Measurements from ENCODE around the gene TBC1D4. TPM values are rescaled to one million over a fixed set of nuclear protein-coding genes. Genes with fewer than 3 reads are reported as not detected.

Gene TBC1D4
- total RNA-seq, 2 donors from 2014 or later, result 64.3 to 162 TPM

DNA sequence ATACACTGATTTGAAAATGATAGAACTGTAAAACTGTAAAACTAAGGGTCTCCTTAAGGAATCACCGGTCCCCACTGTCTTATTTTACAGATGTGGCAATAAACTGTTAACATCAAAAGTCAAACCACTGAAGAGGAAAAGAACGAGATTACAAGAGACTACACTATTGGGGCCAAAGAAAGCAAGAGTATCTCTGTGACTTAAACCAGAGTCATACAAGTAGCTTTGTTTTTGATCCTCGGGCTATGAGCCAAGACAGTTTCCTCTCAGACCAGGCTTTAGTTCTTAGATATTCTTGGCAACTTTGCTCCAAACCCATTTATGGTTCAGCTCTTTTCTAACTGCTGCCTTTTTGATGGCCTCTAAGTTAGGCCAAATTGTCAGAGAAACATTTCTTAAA, 113.8 kb downstream of the TBC1D4 start:
- Histone ChIP-seq H3K4me1 (peaks cover 0 to 68% of the 10 kb centered on the region in 2 donors), H3K4me3 (no peak overlapping the region), H3K9me3 (no peaks in the 10 kb centered on the region), H3K36me3 (no peaks in the 10 kb centered on the region), H3K27ac (peak overlapping the region; percentile 70 to 85), H3K27me3 (no peaks in the 10 kb centered on the region)
- DNase-seq (ENCODE audit: low spot score), result no peak
- TF ChIP-seq, protein P1, sequence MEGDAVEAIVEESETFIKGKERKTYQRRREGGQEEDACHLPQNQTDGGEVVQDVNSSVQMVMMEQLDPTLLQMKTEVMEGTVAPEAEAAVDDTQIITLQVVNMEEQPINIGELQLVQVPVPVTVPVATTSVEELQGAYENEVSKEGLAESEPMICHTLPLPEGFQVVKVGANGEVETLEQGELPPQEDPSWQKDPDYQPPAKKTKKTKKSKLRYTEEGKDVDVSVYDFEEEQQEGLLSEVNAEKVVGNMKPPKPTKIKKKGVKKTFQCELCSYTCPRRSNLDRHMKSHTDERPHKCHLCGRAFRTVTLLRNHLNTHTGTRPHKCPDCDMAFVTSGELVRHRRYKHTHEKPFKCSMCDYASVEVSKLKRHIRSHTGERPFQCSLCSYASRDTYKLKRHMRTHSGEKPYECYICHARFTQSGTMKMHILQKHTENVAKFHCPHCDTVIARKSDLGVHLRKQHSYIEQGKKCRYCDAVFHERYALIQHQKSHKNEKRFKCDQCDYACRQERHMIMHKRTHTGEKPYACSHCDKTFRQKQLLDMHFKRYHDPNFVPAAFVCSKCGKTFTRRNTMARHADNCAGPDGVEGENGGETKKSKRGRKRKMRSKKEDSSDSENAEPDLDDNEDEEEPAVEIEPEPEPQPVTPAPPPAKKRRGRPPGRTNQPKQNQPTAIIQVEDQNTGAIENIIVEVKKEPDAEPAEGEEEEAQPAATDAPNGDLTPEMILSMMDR (IDR thresholded peaks at IDR 0.05), result no peak

DNA sequence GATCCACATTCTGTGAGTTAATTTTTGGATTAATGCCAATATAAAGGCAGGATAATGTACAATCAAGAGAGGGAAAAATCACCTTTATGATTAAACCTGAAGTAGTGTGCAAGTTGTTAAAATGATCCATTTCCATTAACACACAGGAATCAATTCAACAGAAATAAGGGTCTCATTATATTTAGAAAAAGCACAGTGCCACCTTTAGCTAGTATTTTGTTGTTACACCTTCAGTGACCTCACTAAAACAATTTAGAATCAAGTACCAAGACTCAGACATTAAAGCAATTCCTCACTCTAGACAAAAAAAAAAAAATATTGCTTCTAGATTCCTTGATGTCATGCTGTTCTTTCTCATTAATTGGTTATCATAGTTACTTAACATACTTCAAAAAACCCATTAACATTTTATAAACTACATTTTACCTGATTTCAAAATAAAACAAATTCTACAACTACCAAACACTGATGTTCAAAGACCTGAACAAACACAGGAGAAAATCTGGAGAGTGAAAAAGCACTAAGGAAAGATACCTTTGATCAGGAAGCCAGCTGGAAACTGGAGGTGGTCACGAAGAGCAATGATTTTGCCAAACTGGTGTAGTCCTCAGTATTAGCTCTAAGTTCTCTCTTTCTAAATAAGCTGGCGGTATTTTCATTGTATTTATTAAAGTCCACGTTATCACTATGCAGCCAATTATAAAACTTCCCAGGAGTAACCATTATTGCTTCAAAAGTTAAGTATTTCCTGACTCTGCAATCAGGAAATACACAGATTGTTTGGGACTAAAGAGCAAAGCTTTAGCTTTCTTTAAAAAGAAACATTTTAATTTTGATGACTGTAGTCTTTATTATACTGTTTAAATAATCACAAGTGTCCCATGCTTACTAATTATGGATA, 115.3 kb downstream of the TBC1D4 start:
- Histone ChIP-seq H3K27me3 (no peaks in the 10 kb centered on the region), H3K27ac (peak overlapping the region; percentile 70 to 85), H3K4me1 (peaks cover 0 to 56% of the 10 kb centered on the region in 2 donors), H3K36me3 (no peaks in the 10 kb centered on the region), H3K4me3 (peak overlapping the region in 1 of 2 donors; percentile 6), H3K9me3 (no peaks in the 10 kb centered on the region)
- no peak for DNase-seq (ENCODE audit: low spot score)
- TF ChIP-seq, protein P1 (IDR thresholded peaks at IDR 0.05), result no peak

DNA sequence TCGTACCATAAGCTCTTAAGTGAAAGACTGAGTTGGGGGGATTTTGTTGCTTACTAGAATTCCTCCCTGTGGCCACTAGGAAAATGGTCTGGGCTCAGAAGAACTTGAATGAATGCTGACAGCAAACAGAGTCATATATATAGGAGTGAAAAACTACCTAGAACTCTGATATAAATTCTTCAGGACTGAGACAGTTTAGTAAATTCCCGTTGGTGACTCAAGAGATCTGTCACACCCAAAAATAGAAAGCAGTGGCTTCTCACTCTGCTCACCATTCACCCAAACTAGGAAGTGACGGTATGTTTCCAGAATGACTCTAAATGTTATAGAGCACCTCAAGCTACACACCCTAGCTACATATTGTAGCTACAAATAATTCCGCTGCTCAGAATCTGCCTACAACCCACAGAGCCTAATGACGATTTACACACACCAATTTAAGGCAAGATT, 116.2 kb downstream of the TBC1D4 start:
- DNase-seq (ENCODE audit: low spot score), result no peak
- Histone ChIP-seq H3K4me1 (peaks cover 0 to 53% of the 10 kb centered on the region in 2 donors), H3K4me3 (no peak overlapping the region), H3K27me3 (no peaks in the 10 kb centered on the region), H3K36me3 (no peaks in the 10 kb centered on the region), H3K27ac (peak overlapping the region; percentile 70 to 85), H3K9me3 (no peaks in the 10 kb centered on the region)
- TF ChIP-seq, protein P1 (IDR thresholded peaks at IDR 0.05), result no peak

DNA sequence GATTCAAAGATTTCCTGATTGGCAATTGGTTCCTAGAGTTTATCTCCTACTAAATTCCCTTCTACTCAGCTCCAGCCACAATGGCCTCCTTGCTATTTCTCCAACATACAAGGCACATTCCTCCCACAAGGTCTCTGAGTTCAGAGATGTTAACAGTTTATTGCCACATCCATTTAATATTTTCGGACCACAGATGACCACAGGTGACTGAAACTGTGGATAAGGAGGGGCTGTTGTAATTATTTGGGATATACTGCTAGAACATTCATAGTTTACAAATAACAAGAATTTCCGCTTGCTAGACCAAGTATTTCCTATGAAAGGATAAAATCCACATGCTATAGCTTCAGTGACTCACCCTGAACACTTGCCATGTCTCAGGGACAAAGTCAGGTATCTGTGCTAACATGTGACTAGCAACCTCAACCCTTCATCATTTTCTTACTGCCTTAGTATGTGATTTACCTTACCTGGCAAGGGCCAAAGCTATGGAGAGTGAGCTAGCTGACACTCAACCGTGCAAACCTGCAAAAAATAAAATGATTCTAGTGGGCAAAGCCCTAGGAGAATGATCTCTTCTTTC, 117.7 kb downstream of the TBC1D4 start:
- DNase-seq (ENCODE audit: low spot score), result no peak
- H3K4me1 ChIP-seq, result peaks cover 0 to 41% of the 10 kb centered on the region in 2 donors
- H3K36me3 ChIP-seq, result no peaks in the 10 kb centered on the region
- H3K27me3 ChIP-seq, result no peaks in the 10 kb centered on the region
- no peak overlapping the region for H3K4me3 ChIP-seq
- peak overlapping the region in 1 of 2 donors; percentile 85 for H3K27ac ChIP-seq
- no peaks in the 10 kb centered on the region for H3K9me3 ChIP-seq
- TF ChIP-seq, protein P1 (IDR thresholded peaks at IDR 0.05), result no peak

DNA sequence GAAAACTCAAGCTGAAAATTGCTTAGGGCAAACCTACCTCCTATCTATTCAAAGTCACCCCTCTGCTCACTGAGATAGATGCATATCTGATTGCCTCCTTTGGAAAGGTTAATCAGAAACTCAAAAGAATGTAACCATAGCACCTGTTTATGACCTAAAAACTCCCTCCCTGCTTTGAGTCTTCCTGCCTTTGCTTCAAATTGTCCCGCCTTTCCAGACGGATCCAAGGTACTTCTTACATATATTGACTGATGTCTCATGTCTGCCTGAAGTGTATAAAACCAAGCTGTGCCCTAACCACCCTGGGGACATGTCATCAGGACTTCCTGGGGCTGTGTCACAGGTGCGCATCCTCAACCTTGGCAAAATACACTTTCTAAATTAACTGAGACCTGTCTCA, 118.6 kb downstream of the TBC1D4 start:
- no peaks in the 10 kb centered on the region for H3K36me3 ChIP-seq
- no peak overlapping the region for H3K4me3 ChIP-seq
- H3K27ac ChIP-seq, result peak overlapping the region in 1 of 2 donors; percentile 85
- DNase-seq (ENCODE audit: low spot score), result no peak
- TF ChIP-seq, protein P1 (IDR thresholded peaks at IDR 0.05), result no peak
- no peaks in the 10 kb centered on the region for H3K27me3 ChIP-seq
- no peaks in the 10 kb centered on the region for H3K9me3 ChIP-seq
- H3K4me1 ChIP-seq, result peaks cover 0 to 32% of the 10 kb centered on the region in 2 donors

Measured in right atrium auricular region (tissue), 2 donors.